HL-60/S4 treated with retinoic acid at 250 ng/mL for 4 days and 3 days (cell line): ENCODE data around the gene NFATC2.
"Not testable (repeated sequence)": the region's sequence is repeated elsewhere in the genome, so short reads cannot be mapped to it uniquely, and the experiment has no call there.

Experiments used
- in situ Hi-C: fragments of 300-500 bp; cut with MboI; formaldehyde crosslinking; loops from 2 replicates; pipeline ENCODE4 v1.7.0; 2022; ENCODE audit warnings: low sequenced_read_pairs

Gene NFATC2

DNA sequence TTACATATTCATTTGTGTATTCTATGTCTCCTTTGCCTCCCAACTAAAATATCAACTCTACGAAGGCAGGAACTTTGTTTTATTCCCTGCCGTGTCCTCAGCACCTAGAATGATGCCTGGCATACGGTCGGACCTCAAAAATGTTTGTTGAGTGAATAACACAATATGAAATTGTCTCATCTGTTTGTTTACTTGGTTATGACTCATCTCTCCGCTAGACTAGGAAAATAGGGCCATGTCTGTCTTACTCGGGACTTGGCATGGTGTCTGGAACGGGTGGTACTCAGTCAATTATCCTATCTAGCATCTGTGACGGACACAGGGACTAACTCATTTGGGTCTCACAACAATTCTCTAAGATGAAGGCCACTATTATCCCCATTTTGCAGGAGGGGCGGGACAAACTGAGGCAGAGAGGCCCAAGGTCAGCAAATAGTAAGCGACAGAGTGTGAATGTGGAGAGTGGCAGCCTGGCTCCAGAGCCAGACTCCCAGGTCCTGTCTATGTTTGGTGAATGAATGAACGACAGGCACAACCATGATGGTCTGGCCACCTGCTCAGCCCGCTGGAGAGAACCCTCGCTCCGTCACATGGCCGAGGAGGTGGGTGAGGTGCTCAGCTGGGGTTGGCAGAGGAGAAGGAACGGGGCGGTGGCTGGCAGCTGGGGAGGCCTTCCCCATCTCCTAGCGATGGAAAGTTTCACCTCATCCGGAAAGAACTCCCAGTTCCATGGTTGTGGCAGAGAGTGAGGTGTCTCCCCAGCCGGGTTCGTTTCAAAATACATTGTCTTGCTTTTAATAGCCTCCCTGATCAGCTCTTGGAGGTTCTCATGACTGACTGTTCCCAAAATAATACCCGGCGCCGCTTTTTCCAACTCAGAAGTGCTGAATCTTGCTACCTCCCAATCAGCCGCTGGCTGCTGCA lies 27.6 kb upstream of the NFATC2 start:
- in situ Hi-C loops: no loop called here

- in situ Hi-C loops: not testable (repeated sequence)
Measured at GRCh38 chr20:51568533-51568932, 26.0 kb upstream of the NFATC2 start.

- in situ Hi-C loops: no loop called here
Measured at GRCh38 chr20:51567622-51568021, 25.1 kb upstream of the NFATC2 start.

DNA sequence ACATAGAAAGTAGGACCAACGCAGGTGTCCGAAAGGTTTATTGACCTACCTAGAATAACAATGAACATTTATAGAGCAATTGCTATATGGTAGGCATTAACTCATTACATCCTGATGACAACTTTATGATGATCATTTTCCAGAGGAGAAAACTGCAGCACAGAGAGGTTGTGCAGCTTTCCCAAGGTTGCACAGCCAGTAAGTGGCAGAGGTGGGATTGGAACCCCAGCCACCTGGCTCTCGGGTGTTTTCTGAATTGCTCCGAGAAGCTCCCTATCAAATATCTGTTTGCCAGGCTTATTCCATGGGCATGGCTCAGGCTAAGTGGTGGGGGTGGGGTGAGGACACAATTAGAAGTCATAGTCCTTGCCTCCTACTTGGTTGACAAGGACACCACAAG lies 24.1 kb upstream of the NFATC2 start:
- in situ Hi-C loops: no loop called here

DNA sequence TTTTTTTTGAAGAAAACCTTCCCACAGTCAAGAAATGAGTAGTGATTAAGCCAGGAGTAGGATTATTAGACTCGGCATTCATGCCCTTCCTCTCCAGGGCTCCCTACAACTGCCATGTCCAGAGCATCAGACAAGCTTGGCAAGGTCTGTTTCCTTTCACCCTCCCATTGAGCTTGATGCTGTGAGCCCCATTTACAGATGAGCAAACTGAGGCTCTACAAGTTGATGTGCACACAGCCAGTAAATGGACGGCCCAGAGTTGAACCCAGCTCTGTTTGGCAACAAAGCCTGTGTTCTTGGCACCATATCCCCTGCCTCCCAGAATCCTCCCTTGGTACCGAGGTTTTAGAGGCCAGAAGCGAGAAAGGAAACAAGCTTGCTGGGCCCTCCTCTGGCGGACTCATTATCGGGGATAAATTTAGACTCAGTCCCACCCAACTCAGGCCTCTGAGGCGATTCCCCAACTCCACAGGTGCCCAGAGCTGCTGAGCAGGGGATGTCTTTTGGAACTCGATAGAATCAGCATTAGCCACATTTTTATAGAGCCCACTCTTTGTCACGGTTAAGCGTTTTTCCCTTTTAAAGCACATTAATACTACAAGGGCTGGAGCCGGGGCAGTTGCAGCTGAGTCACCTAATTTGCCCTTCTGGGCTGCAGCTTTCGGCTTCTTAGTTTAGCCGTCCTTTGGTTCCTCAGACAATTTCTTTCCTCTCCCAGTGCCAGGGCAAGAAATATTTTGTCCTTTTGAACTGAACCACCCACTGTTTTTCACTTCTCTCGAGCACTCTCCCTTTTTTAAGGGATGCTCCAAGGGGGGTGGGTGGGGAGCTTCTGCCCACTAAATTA lies 23.0 kb upstream of the NFATC2 start:
- in situ Hi-C loops: no loop called here

DNA sequence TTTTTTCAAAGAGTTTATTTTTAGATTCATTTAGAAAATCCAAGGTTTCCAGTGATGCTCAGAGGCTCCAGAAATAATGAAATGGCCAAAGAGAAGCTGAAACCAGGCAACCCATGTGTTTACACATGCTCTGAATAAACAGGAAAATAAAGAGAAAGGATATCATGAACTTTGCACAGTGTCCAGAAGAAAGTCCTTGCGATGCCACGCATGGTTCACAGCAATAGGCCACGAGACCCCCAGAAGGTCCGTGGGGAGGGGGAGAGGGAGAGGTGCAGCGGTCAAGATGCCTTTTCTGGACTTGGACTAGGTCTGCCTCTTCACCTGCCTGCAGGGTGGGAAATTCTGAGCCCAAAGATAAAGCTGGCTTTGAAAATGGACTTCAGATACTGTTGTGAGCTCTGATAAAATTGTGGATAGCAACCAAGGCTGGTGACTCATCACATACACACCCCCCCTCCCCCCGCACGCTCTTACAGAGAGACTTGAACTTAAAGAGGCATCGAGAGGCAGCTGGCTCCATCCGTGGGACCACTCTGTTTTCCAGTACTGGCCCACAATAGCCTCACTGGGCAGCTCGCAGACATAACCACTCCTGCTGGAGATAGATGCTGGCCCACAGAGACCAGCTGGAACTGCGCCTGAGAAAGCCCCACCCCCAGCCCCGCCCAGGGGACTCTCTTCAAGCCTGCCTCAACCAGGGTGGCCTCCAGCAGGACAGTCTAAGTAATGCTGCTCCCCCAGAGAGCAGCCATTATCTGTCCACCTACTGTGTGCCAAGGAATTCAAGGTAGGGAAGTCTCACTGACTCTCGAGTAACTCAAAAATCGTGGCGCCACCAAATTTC lies 21.2 kb upstream of the NFATC2 start:
- in situ Hi-C loops: no loop called here

DNA sequence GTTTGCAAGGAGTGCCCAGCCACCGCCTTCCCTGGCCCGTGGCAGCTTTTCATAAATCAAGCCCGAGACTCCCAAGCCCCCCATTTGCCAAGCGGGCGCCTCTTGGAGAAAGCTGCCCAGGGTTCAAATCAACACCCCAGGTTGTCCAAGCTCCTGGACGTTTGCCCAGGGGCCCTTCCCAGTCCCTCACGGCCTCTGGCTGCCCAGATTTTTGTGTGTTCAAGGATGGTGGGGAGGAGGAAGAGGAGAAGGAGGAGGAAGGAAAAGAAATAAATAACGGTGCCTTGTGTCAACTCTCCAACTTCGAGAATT lies 20.6 kb upstream of the NFATC2 start:
- in situ Hi-C loops: no loop called here

GRCh38 chr20:51562332-51563173 lies 20.0 kb upstream of the NFATC2 start:
- in situ Hi-C loops: no loop called here

DNA sequence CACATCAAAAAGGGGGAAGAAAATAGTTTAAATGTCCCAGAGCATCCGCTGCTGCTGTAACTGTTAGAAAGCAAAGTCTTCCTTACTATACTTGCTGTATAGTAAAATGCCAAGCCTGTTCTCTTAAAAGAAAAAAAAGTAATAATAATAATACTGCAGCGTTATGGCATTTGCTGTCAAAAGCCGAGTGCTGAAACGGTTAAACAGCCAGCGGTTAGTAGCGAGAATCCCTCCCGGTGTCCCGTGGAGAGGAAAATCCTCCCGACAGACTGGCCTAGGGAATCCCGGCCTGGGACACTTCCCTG lies 19.5 kb upstream of the NFATC2 start:
- in situ Hi-C loops: no loop called here

DNA sequence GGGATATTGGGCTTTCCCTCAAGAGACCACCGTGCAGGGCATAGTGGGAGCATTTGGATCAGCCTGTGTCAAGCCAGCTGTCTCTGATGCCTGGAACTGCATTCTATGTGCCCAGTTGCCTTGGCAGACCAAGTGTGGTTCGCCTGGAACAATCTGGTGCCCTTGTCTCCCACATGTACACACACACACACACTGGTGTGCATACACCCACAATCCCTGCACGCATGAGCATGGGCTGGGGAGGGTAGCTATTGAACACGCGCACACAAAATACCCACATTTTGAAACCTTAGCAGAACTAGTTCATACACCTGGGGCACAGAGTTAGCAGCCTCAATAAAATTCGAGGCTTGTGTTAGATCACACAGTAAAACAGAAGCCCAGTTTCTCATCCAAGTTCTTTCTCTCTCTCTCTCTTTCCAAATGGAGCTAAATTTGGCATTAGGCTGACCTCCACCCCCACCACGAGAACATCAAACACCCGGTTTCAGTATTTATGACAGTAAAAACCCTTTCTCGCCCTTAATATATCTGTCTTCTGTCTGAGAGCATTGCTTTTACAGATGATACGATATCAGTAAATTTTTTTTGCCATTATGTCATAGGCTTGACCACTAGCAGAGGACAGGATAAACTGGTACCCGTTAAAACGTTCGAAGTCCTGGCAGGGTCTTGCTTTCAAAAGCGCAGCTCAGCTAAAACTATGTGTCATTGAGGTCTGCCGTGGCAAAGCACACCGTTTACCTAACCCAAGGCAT lies 18.2 kb upstream of the NFATC2 start:
- in situ Hi-C loops: no loop called here

DNA sequence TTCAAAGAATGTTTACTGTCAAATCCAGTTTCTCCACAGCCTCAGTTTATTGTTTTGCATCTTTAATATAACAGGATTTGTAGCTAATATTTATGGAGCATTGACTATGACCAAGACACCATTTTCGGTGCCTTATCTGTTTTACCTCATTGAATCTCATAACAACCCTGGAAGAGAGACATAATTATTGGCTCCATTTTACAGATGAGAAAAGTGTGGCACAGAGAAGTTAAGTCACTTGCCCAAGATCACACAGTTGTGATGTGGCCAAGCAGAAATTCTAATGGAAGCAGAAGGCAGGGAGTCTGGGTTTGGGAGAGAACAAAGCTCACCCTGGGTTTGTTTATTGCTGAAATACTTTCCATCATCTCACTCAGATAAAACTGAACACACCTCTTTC lies 17.5 kb upstream of the NFATC2 start:
- in situ Hi-C loops: no loop called here

- in situ Hi-C loops: no loop called here
Measured at GRCh38 chr20:51554538-51555165, 12.1 kb upstream of the NFATC2 start.

DNA sequence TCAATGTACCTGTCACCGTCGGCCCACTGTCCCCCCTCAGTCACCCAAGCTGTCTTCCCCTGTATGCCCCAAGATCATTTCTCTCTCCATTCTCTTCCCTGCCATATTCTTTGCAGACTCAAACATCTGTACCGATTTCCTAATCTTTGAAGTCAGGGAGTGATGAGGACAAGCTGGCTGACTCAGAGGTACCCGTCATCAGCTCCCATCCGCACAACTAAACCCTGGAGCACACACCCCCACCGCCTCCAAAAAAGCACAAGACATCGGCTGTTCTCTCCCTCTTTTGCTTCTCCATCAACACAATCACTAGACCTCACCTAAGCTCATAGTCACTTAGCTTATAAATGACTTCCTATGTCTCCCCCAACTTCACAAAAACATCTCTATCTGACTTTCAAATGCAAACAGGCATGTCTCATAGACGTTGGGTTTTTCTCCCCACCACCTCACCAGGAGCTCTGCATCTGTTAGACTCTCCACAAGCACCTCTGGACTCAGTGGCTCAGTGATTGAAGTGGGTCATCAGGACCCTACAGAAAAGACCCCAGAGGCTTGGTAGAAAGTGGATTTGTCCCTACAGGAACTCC lies 11.5 kb upstream of the NFATC2 start:
- in situ Hi-C loops: no loop called here

GRCh38 chr20:51551186-51551585 lies 8.7 kb upstream of the NFATC2 start:
- in situ Hi-C loops: no loop called here

DNA sequence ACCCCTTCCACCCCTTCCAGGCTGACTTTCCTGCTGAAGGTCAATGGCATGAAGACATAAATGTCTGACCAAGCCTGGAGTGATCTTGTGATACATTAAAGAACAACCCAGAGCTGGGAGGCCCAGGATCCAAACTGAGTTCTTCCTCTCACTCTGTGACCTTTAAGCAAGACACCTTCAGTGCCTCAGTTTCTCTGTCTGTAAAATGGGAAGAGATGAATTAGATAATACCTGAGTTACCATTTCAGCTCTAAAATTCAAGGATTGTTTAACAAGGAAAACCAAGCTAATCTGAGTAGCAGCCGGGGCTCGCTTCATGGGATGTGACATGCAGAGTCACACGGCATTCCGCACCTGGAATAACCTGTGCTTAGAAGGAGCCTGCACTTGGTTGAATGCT lies 7.0 kb upstream of the NFATC2 start:
- in situ Hi-C loops: no loop called here

GRCh38 chr20:51547951-51548350 lies 5.4 kb upstream of the NFATC2 start:
- in situ Hi-C loops: no loop called here

- in situ Hi-C loops: no loop called here
Measured at GRCh38 chr20:51545515-51545914, 3.0 kb upstream of the NFATC2 start.

DNA sequence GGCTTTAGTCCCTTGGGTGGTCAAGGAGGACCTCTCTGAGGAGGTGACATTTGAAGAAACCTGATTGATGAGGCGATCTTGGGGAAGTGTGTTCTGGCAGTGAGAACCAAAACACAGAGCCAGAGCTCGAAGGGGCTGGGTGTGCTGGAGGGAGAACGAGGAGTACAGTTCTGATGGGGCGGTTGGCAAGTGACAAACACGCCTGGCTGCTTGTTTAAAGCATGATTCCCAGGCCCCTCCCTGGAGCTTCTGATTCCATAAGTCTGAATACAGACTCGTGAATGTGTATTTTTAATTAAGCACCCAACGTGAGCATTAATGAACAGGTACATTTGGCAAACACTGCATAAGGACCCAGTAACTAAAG lies 886 bp upstream of the NFATC2 start:
- in situ Hi-C loops: no loop called here

DNA sequence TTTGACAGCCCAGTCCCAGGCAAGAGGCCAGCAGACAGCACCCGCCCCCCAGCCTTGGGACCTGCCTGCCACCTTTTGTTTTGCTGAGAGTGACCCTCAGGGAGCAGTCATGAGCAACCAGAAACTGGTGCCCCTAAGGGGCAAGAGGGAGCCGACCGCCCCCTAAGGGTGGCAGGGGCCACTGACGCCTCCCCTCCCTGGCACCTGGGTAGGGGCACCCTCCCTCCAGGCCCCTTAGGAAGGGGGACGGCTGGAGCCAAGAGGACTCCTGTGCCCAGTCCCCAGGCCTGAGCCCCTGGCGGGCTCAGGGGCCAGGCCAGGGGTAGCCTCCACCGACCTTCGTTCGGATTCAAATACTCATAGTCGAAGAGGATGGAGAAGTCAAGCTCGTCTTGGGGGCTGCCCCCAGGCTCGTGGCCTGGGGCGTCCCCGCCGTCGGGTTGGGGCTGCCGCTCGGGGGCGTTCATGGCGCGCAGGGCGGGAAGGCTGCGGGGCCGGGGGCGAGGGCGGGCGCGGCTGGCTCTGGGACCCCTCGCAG lies 417 bp downstream of the NFATC2 start:
- in situ Hi-C loops: no loop called here
